HepG2 (cell line): Measurements from ENCODE around the gene TBL2. TPM values are rescaled to one million over a fixed set of nuclear protein-coding genes. Genes with fewer than 3 reads are reported as not detected.
A peak's percentile ranks its signal among the peaks of the same experiment; 100 is the strongest.

Experiments
- ARNT ChIP-seq: fragments of 450-650 bp; IDR thresholded peaks from 2 replicates; pipeline ENCODE4 v1.6.1; 2017
- ATAD3A ChIP-seq: sonication (generic); formaldehyde crosslinking; IDR thresholded peaks from 2 replicates; pipeline ENCODE4 v1.4.0; 2020; ENCODE audit warnings: missing genetic modification reagents
- CENPBD1 ChIP-seq: sonication (generic); formaldehyde crosslinking; IDR thresholded peaks from 2 replicates; pipeline ENCODE4 v1.8.0; 2022; ENCODE audit warnings: missing genetic modification reagents, low read depth, mild to moderate bottlenecking, borderline replicate concordance
- FOSL1 ChIP-seq: sonication (generic); formaldehyde crosslinking; IDR thresholded peaks from 2 replicates; pipeline ENCODE4 v1.9.0; 2021; ENCODE audit warnings: missing genetic modification reagents, borderline replicate concordance
- ISL2 ChIP-seq: sonication (generic); formaldehyde crosslinking; IDR thresholded peaks from 2 replicates; pipeline ENCODE4 v1.5.0; 2020; ENCODE audit warnings: missing genetic modification reagents
- KLF11 ChIP-seq: IDR thresholded peaks from 2 replicates; pipeline ENCODE4 v1.6.1; 2016; ENCODE audit warnings: missing compliant biosample characterization
- KLF12 ChIP-seq: sonication (generic); formaldehyde crosslinking; IDR thresholded peaks from 2 replicates; pipeline ENCODE4 v1.4.0; 2020; ENCODE audit warnings: missing genetic modification reagents, borderline replicate concordance
- KLF9 ChIP-seq: IDR thresholded peaks from 2 replicates; pipeline ENCODE4 v1.6.1; 2016; ENCODE audit warnings: low read depth
- MED1 ChIP-seq: sonication (generic); formaldehyde crosslinking; IDR thresholded peaks from 2 replicates; pipeline ENCODE4 v1.4.0; 2020; ENCODE audit warnings: missing genetic modification reagents
- MEIS1 ChIP-seq: sonication (generic); formaldehyde crosslinking; IDR thresholded peaks from 2 replicates; pipeline ENCODE4 v1.9.0; 2021; ENCODE audit warnings: mild to moderate bottlenecking, missing genetic modification reagents, moderate library complexity, borderline replicate concordance
- NFE2 ChIP-seq: sonication (generic); formaldehyde crosslinking; IDR thresholded peaks from 2 replicates; pipeline ENCODE4 v1.4.0; 2020; ENCODE audit warnings: missing genetic modification reagents
- PLRG1 ChIP-seq: fragments of 450-650 bp; conservative IDR thresholded peaks from 2 replicates; pipeline ENCODE4 v1.6.1; 2016
- RARA ChIP-seq: IDR thresholded peaks from 2 replicates; pipeline ENCODE4 v1.6.1; 2016; ENCODE audit warnings: missing genetic modification reagents, missing compliant biosample characterization
- RBFOX2 ChIP-seq: fragments of 200-400 bp; formaldehyde crosslinking; IDR thresholded peaks from 2 replicates; pipeline ENCODE4 v1.6.1; 2017; ENCODE audit warnings: low read depth, mild to moderate bottlenecking, low read length
- TARDBP ChIP-seq: sonication (generic); formaldehyde crosslinking; IDR thresholded peaks from 2 replicates; pipeline ENCODE4 v1.8.0; 2022; ENCODE audit warnings: mild to moderate bottlenecking, missing genetic modification reagents
- ZBTB33 ChIP-seq: sonication (generic); formaldehyde crosslinking; IDR thresholded peaks from 2 replicates; pipeline ENCODE4 v1.4.0; 2020; ENCODE audit warnings: missing genetic modification reagents
- ZFP90 ChIP-seq: sonication (generic); formaldehyde crosslinking; IDR thresholded peaks from 2 replicates; pipeline ENCODE4 v1.8.0; 2022; ENCODE audit warnings: missing genetic modification reagents, mild to moderate bottlenecking, inconsistent platforms, borderline replicate concordance
- ZKSCAN5 ChIP-seq: sonication (generic); formaldehyde crosslinking; IDR thresholded peaks from 2 replicates; pipeline ENCODE4 v1.5.1; 2020; ENCODE audit warnings: mild to moderate bottlenecking, missing genetic modification reagents
- ZNF292 ChIP-seq: sonication (generic); formaldehyde crosslinking; IDR thresholded peaks from 2 replicates; pipeline ENCODE4 v1.8.1; 2022; ENCODE audit warnings: mild to moderate bottlenecking, low read depth, missing genetic modification reagents, borderline replicate concordance
- ZNF441 ChIP-seq: sonication (generic); formaldehyde crosslinking; IDR thresholded peaks from 2 replicates; pipeline ENCODE4 v1.7.0; 2021; ENCODE audit warnings: missing genetic modification reagents, borderline replicate concordance
- ZNF510 ChIP-seq: sonication (generic); formaldehyde crosslinking; IDR thresholded peaks from 2 replicates; pipeline ENCODE4 v1.4.0; 2020; ENCODE audit warnings: low read depth, mild to moderate bottlenecking, missing genetic modification reagents
- ZNF530 ChIP-seq: sonication (generic); formaldehyde crosslinking; IDR thresholded peaks from 2 replicates; pipeline ENCODE4 v1.5.0; 2020; ENCODE audit warnings: low read depth, mild to moderate bottlenecking, missing genetic modification reagents
- ZNF543 ChIP-seq: sonication (generic); formaldehyde crosslinking; IDR thresholded peaks from 2 replicates; pipeline ENCODE4 v1.4.0; 2020; ENCODE audit warnings: mild to moderate bottlenecking, missing genetic modification reagents
- ZNF766 ChIP-seq: sonication (generic); formaldehyde crosslinking; IDR thresholded peaks from 2 replicates; pipeline ENCODE4 v1.5.0; 2020; ENCODE audit warnings: missing genetic modification reagents, borderline replicate concordance
- polyA plus RNA-seq, 8 experiments: library from polyadenylated mRNA; depleted of rRNA in 3 of 8; stranded (reverse) in 7 of 8; unstranded in 1 of 8; fragments of >200 nt; fragmentation: Illumina TruSeq in 4 of 8; extraction: Trizol in 4 of 8; gene quantifications; 2 replicates each; pipeline versions ENCODE4 v1.2.1 to v1.2.3, GENCODE V29; 2011 to 2016; ENCODE audit warnings: low read depth in 4 of 8, missing spikeins in 1 of 8, mixed read lengths in 1 of 8; ENCODE audit not compliant: insufficient read depth in 1 of 8
- total RNA-seq, 5 experiments: library from RNA; depleted of rRNA; stranded (reverse); fragments of >200 nt; fragmentation: Illumina TruSeq; extraction: Trizol; gene quantifications; 2 replicates each; pipeline ENCODE4 v1.2.3, GENCODE V29; 2016; ENCODE audit warnings: low read depth in 1 of 5
- TF ChIP-seq, protein P1 (sequence below): sonication (generic); formaldehyde crosslinking; IDR thresholded peaks from 2 replicates; pipeline ENCODE4 v1.4.0; 2020; ENCODE audit warnings: mild to moderate bottlenecking, missing genetic modification reagents
- TF ChIP-seq, protein P2 (sequence below): sonication (generic); formaldehyde crosslinking; IDR thresholded peaks from 2 replicates; pipeline ENCODE4 v1.4.0; 2020; ENCODE audit warnings: missing genetic modification reagents

TBL2 gene
- total and polyA plus RNA-seq, 2 of the 13 experiments (the other 11 are each of a cell fraction or from before 2014, with no cell fraction given) = 43.4 to 47.2 TPM

- TF ChIP-seq, protein P1, sequence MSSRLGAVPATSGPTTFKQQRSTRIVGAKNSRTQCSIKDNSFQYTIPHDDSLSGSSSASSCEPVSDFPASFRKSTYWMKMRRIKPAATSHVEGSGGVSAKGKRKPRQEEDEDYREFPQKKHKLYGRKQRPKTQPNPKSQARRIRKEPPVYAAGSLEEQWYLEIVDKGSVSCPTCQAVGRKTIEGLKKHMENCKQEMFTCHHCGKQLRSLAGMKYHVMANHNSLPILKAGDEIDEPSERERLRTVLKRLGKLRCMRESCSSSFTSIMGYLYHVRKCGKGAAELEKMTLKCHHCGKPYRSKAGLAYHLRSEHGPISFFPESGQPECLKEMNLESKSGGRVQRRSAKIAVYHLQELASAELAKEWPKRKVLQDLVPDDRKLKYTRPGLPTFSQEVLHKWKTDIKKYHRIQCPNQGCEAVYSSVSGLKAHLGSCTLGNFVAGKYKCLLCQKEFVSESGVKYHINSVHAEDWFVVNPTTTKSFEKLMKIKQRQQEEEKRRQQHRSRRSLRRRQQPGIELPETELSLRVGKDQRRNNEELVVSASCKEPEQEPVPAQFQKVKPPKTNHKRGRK (CRISPR knock-in tag) = no peak
- TF ChIP-seq MED1 (peak; percentile 69), ZNF292 (CRISPR knock-in tag) (peak; percentile 44; the same call in 1 of the 2 replicates), ZNF510 (CRISPR knock-in tag) (peak; percentile 31; the same call in 1 of the 2 replicates), CENPBD1 (CRISPR knock-in tag) (no peak), PLRG1 (no peak), KLF12 (CRISPR knock-in tag) (peak; percentile 87; the same call in 1 of the 2 replicates), RARA (CRISPR knock-in tag) (peak; percentile 67), ARNT (no peak), ZFP90 (peak; percentile 90), ZBTB33 (CRISPR knock-in tag) (no peak; the same call in 1 of the 2 replicates), ZNF766 (CRISPR knock-in tag) (peak; percentile 80; the same call in 1 of the 2 replicates), FOSL1 (CRISPR knock-in tag) (no peak), ZKSCAN5 (CRISPR knock-in tag) (no peak), KLF11 (no peak), ATAD3A (CRISPR knock-in tag) (no peak), ZNF441 (CRISPR knock-in tag) (no peak; the same call in 1 of the 2 replicates), MEIS1 (peak; percentile 66; the same call in 1 of the 2 replicates), KLF9 (CRISPR knock-in tag) (no peak), TARDBP (CRISPR knock-in tag) (peak; percentile 64; the same call in 1 of the 2 replicates), ZNF543 (CRISPR knock-in tag) (no peak), NFE2 (CRISPR knock-in tag) (no peak), RBFOX2 (peak; percentile 92), ZNF530 (CRISPR knock-in tag) (no peak), ISL2 (CRISPR knock-in tag) (peak; percentile 51; the same call in 1 of the 2 replicates)
- TF ChIP-seq, protein P2, sequence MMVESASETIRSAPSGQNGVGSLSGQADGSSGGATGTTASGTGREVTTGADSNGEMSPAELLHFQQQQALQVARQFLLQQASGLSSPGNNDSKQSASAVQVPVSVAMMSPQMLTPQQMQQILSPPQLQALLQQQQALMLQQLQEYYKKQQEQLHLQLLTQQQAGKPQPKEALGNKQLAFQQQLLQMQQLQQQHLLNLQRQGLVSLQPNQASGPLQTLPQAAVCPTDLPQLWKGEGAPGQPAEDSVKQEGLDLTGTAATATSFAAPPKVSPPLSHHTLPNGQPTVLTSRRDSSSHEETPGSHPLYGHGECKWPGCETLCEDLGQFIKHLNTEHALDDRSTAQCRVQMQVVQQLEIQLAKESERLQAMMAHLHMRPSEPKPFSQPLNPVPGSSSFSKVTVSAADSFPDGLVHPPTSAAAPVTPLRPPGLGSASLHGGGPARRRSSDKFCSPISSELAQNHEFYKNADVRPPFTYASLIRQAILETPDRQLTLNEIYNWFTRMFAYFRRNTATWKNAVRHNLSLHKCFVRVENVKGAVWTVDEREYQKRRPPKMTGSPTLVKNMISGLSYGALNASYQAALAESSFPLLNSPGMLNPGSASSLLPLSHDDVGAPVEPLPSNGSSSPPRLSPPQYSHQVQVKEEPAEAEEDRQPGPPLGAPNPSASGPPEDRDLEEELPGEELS (CRISPR knock-in tag) = peak; percentile 52; the same call in 1 of the 2 replicates
Measured at GRCh38 chr7:73522105-73522872, 56.1 kb downstream of the TBL2 start, which contains the start of gene BAZ1B (continued).
